ENCODE data around the gene ARMC3.
A peak's percentile ranks its signal among the peaks of the same experiment; 100 is the strongest.
"Not testable (repeated sequence)": the region's sequence is repeated elsewhere in the genome, so short reads cannot be mapped to it uniquely, and the experiment has no call there.

Gene ARMC3

DNA sequence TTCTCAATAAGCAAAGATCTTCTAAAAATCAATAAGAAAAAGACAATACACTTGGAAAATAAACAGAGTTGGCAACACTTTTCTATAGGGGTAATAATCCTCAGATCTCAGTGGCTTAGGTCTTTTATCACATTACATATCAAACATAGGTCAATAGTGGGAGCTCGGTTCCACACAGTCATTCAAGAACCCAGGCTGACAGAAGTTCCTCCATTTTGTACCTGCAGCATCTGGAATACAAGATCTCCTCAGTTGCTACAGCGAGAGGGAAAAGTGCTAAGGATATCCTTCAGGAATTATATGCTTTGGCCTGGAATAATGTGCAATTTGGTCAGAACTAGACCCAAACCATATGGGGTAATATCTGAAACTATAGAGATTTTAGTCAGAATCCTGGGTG is 112.1 kb downstream of the ARMC3 start:
- DNase-seq, result no peak

DNA sequence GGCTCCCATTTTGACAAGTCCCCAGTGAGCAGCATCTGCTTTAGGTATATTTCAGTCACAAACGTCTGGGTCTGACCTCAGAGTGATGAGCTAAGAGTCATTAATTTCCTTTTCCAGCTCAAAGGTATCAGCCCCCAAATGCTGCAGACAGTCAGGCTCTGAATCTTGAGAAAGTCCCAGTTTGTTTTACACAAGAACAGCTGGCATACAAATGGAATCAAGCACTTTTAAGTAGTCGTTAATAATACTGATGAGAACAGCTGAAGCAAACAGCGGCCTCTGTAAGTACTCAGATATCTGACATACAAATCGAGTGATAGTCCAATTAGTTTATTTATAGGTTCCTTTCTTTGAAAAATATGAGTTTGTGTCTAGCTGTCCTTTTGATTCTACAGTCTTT is 118.2 kb downstream of the ARMC3 start:
- DNase-seq, result no peak

DNA sequence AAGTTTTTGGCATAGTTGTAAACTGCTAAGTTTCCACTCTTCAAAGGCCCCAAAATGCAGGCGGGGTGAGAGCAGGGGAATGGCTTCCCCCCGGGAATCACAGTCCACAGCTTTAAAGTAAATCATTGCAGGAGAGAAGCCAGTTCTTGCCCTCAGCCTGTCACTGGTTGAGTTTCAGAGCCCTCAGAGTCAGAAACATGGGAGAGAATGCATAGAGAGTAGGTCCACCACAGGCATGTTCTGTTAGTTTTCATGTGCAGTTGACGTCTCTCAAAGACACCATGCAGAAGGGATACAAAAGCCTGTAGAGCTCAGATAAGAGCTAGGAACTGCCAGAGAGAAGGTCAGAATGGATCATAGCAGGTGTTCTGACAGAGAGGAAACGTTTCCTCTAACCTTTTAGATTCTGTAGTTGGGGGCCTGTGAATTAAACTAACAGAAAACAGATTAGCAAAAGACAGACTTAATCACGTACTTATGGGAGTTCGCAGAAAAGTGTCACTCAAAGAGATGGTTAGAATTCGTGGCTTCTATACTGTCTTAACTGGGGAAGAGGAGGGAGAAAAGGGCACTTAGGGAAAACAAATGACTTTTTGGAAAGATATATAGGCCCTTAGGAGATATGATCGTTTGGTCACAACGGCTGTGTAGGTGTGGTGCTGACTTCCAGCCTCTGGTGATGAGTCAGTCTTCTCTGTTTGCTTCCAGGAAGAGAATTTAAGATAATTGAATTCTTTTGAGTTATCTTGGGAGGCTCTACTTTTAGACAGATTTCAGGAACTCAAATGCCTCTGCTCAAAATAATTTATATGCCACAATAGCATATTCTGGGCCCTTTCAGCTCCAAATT is 119.6 kb downstream of the ARMC3 start:
- DNase-seq, result no peak

DNA sequence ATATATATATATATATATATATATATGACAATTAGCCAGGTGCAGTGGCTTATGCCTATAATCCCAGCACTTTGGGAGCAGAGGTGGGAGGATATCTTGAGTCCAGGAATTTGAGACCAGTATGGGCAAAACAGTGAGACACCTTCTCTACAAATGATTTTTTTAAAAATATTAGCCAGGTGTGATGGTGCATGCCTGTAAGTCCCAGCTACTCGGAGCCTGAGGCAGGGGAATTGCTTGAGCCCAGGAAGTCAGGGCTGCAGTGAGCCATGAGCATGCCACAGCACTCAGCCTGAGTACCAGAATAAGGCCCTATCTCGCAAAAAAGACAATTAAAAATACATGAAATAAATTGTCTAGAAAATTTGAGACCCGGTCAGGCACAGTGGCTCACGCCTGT is 120.3 kb downstream of the ARMC3 start:
- DNase-seq, result no peak

DNA sequence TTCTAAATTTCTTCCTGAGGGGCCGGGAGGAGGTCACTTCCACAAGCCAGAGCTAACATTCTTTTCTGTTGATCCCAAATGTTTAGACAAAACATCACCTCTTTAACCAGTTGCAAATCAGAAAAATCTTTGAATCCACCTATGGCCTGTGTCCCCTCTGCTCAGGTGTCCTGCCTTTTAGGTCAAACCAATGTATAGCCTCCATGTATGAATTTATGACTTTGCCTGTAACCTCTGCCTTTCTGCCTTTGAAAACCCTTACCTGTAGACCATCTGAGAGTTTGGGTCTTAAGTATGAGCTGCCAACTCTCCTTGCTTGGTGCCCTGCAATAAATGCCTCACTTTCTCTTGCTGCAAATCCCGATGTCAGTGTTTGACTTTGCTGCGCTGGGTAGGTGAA is 123.4 kb downstream of the ARMC3 start:
- no peak for DNase-seq

DNA sequence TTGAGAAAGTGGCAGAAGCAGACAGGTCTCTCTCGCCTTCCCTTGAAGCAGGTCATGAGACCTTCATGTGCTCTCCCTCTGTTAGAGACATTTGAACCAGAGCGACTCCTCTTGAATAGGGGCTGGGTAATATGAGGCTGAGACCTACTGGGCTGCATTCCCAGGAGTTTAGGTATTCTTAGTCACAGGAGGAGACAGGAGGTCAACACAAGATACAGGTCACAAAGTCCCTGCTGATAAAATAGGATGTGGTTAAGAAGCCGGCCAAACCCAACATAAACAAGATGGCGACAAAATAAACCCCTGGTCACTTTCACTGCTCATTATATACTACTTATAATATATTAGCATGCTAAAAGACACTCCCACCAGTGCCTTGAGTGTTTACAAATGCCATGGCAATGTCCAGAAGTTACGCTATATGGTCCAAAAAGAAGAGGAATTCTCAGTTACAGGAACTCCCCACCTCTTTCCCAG is 124.0 kb downstream of the ARMC3 start:
- DNase-seq, result no peak

DNA sequence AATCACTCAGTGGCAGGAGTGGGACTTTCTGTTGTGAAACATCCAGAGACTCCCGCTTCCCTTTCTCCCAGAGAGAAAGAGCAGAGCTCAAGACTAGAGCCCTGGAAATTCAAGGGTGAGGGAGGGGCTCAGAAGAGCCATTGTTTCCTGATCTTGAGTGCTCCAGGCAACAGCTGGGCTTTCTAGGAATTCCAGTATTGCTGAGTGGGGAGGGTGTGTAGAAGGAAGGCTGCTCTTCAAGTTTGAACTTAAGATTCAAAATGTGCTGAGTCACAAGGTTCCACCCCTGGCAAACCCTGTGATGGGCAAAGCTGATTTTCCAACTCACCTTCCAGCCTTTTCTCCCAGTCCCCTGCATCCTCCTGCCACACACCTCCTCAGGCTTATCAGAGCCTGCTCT is 125.2 kb downstream of the ARMC3 start:
- no peak for DNase-seq

DNA sequence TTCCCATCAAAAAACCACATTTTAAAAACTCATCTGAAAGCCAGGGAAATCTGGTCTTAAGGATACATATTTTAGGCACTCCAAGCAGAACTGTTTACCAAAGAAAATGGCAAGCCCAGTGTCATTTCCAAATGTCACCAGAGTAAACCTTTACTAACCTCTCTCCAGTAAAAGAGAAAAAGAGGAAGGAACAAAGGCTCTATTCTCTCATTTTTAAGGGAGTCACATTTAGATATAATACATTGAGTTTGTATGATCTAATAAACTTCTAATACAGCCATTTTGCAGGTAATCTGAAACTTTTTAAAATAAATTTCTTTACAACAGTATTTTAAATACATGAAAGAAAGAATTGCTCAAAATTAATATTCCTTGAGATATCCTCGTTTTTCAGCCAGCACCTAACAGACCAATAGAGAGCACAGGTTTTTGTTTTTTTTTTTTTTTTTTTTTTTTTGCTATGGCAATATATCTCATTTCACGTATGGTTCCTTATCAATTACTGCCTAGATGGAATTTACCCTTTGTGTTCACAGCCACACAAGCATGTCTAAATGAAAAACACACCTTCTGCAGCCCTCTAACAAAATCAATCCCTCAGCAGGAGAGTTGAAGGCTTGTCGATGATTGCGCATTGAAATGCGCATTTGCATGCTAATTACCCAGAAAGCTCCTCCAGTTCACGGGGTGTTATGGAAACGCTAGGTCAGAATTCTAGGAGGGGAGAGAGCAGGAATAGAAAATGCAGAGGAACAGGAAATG is 127.8 kb downstream of the ARMC3 start:
- no peak for DNase-seq

DNA sequence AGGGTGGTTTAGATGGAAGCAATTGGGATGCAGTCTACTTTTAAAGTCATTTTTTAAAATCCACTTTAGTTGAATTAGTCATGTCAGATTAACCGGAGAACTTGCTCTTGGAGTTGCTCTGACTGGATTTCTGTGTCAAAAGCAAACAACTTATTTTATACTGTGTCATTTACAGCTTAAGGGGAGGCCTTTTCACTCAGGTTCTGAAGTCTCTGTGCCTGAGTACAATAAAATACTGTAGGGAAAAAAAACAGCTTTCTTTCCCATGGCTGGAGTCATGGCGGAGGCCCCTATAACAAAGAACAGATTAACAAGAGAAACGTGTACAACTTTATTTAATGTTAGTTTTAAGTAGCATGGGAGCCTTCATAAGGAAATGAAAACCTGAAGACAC is 128.3 kb downstream of the ARMC3 start:
- DNase-seq, result no peak

DNA sequence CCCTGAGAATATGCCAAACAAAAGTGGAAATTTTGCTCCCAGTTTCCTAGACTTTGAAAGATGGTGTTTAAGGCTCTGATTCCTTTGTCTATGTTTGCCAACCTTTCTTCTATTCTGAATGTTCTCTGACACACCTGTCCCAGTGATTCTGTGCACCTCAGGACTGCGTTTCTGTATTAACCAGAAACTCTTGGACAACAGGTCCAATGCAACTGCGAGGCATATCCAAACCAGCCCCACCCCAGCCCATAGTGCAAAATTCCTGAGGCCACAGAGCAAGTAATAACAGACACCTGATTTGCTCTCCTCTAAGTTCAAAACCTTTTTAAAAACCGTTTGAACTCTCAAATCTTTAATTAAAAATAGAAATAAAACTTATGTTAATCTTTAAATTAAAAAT is 130.5 kb downstream of the ARMC3 start:
- DNase-seq, result no peak

DNA sequence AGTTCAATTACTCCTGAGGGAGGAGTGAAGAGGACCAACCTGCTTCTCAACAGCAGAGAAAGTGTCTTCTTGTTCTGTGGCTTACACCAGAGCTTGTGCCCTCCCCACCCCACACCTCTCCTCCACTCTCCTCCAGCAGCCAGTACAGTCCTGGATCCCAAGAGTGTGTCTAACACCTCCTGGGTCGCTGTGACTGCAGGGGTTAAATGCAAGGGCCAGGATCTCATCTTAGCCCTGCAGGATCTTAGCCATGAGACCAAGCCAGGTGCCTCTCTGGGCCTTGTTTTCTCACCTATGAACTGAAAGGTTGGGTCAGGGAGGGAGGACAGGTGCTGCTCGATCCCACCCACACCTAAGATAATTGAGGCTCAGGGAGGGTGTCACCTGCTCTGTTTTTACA is 133.1 kb downstream of the ARMC3 start:
- no peak for DNase-seq

DNA sequence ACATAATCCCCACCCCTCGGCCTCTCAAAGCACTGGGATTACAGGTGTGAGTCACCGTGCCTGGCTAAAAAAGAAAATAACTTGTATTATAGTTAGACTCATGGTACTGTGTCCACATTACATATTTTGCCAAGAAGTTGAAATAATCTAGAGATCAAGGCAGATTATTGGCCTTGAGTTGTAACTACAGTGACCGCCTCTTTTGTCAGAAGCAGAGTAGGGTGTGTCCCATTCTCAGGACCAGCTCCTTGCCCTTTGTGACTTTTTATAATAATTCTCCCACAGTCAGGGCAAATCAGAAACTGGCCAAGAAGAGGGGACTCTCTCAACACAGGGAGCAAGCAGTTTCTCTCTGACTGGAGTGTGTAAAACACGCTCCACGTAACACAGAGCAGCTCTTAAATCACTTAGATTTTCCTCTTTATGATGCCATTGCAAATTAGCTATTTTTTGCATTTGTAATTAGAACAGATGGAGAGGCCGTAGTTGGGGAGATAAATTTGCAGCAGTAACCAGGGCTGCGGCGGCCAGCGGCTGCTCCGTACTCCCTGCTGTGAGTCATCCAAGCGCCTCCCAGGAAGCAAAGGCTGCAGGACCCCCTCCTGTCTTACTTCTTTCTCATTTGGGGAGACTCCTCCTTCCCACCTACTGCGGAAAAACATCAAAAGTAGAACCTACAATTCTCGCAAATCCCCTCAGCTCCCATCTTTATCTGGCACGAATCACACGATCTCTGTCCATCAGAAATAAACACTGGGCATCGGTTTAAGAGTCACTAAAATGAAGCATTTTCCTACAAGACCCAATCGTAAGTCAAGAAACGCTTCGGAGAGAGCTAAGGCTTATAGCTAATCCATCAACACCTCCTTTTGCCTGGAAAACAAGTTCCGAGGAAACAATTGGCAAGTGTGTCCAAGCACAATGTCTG is 135.5 kb downstream of the ARMC3 start:
- peak in 11 of 58 donors; percentile 3 to 21 (median 5) for DNase-seq

DNA sequence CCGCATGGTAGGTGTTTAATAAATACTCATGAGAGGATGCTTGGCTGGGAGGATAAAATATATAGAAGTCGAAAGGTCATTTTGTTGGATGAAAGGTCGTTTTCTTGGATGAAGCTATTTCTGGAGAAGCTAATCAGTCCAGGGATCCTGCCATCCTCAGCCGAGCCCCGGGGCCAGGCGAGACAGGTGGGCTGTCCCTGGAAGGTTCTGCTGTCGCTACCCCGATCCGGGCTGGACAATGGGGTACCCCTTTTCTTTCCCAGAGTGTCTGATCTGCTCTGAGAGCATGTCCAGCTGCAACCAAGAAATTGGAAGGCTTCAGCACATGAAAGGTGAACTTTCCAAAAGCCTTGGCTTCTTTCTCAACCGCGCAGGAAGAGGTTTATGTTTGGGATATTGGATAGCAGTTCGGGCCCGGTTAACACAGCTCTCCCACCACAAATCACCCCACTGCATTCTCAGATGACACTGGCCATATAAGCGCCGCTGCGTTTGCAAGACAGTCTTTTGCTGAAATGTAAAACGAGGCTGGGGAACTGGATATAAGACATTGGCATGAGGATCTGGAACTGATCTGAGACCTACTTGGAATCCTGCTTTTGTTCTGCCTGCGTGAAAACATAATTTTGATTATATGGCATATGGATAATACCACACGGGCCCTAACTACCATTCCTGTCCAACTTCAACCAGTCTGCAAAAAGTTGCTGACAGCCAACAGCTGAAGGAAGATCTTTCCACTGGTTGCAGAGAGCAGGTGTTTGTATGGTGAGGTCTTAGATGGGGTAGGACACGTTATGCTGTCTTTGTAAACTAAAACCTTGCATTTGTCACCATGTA is 136.3 kb downstream of the ARMC3 start:
- DNase-seq, result no peak

DNA sequence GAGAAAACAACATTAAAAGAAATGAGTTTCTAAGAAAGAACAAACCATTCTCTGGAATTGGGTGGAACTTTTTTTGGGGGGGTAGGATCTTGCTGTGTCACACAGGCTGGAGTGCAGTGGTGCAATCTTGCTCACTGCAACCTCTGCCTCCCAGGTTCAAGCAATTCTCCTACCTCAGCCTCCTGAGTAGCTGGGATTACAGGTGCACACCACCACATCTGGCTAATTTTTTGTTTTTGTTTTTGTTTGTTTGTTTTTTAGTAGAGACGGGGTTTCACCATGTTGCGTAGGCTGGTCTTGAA is 136.9 kb downstream of the ARMC3 start:
- DNase-seq, result not testable (repeated sequence)

DNA sequence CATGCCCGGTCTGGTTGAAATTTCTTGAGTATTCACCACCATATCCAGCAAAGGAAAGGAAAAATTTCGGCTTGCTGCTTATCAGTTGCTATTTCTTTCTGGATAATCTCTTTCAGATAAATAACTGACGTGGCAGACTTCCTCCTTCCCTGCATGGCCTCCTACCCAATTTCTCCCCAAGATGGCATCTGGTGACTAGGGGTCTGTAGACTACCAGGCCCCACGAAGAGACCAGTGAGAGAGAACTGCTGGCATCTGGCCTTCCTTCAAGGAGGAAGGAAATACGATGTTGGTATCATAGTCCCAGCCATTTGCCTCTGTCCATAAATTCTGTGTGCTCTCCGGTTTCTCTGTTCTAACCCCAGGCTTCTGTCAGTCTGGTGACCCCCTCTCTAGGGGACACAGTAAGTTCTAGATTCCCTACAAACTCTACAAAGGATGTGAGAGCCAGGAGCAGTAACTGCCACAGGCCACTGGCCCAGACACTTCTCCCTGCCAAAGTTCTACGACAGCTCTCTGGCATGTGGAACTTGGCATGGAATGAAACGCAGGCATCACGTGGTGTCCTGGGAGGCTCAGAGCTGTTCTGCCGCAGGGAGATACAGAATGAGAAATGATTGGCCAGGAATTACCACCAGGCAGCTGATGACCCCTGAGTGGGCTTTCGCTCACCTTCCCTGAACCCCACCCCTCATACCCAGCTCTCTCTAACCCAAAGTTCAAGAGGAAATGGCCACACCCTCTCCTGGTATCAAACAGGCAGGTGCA is 137.5 kb downstream of the ARMC3 start:
- DNase-seq, result peak in 56 of 58 donors; percentile 26 to 93 (median 75)

DNA sequence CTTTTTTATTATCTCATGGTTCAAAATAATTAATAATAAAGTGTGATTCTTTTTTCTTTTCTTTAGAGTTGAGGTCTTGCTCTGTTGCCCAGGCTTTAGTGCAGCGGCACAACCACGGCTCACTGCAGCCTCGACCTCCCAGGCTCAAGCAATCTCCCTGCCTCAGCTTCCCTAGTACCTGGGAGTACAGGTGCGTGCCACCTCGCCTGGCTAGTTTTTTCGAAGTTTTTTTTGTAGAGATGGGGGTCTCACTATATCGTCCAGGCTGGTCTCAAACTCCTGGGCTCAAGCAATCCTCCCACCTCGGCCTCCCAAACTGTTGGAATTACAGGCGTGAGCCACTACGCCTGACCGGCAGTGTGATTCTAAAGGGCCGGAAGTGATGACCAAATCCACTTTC is 139.5 kb downstream of the ARMC3 start:
- no peak for DNase-seq

DNA sequence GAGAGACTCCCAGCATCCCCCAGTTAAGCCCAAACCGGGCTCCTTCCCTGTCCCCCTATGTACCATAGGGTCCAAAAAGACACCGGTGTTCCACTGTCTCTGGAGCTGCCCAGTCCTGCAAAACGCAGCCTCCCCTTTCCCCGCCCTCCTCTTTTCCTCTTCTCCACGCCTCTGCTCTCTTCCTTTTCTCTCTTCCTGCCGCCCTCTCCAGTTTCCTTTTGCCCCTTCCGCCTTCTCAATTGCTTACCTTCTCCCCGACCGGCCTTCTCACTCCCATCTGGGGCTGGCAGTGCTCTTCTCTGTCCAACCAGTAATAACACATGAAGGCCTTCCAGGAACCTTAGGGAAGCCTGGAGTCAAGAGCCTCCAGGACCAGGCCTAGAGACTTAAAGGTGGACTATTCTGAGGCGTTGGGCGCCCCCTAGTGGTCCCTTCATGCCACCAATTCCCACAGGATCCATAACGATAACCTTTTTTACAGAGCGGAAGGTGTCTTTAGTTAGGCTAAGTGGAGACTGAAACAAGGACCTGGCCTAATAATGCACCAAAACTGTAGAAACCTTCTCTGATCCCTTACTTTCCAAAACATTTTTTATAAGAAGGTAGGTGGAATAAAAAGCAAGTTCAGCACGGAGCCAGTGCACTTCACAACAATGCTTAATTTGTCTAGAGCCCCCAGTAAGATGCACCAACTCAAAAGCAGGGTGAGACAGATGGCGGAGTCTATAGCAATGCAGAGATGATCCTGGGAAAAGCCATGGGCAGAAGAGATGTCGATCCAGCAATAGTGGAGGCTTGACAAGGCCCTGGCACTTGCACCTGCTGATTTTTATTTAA is 140.3 kb downstream of the ARMC3 start:
- peak in 54 of 58 donors; percentile 7 to 90 (median 54) for DNase-seq

DNA sequence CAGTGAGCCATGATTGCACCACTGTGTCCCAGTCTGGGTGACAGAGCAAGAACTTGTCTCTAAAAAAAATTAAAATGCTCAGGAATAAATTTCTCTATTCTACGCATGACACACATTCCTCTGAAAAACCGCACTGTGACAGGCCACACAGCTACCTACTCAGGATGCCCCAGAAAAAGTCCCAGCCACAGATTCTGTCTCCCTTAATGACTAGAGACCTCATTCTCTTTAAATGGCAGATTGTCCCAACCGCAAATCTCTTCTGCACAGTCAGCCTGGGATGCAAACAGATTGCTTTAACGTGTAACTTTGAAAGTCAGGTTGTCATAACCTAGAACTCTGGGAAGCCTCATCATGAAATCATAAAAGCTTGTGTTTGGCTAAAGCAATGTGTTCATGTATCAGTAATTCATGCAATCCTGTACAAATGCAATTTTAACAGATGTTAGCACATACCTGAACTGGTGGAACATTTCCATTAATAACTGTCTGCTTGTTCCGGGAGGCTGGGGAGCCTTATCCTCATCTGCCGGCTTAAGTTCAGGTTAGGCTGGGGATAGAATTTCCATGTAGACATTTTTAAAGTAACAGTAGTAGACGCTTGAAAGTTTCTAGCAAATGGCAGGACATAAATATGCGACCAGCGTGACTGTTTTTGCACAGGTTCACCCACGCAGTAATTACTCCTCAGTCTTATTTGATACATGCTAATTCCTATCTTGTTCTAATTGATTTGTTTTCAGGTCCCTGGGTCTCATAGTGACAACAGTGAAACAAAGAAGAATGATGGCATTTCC is 141.4 kb downstream of the ARMC3 start:
- DNase-seq, result no peak

Measured in anterior cingulate cortex (tissue), 58 donors.